C1 segment of cervical spinal cord (tissue), 14 donors: ENCODE data around the gene CEP128.

Experiments used
- DNase-seq, 14 donors: peaks; one replicate each; lab custom pipeline; 2025; lab: John Stamatoyannopoulos, UW

Gene CEP128

DNA sequence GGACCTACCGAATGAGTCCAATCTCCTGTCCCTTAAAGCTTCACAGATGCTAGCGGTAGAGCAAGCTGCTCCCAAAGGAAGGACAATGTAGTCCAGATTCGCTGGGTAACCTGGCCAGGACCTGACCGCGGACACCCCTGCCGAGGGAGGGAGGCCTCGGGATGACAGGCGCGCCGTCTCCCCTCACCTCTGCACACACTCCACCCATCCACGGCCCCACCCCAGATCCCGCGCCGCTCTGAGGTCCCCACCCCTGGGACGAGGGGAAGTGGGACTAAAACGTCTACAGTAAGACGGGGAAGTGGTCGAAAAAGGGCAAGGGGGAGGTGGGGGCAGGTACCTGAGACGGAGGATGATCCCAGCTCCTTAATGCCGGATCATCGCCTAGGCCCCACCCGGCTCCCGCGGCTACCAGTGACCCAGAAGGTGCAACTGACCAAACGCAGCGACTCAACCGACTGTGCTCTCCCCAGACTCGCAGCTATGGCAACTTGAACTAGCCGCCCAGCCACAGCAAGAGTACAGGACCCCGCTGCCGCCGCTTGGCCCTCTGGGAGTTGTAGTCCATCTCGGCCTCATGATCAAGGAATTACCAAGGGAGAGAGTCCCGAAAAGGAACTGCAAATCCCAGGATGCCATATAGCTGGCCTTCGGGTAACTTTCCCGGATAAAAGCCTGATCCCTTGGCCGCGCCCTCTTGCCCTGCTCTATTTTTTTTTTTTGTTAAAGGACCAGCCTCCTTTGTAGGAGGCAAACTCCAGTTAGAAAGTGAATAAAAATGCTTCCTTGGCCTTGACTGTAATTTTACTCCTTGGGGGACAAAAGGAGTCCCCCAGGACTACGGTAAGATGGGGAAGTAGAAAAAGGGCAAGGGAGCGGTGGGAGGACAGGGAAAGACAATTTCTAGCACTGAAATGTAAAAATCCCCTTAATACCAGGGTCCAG lies at the start of gene CEP128:
Gene CEP128, minus strand, starts transcription at position 498 of the 945 bp plus-strand sequence.
- DNase-seq, result peak; percentile 47 to 97 (median 88)

DNA sequence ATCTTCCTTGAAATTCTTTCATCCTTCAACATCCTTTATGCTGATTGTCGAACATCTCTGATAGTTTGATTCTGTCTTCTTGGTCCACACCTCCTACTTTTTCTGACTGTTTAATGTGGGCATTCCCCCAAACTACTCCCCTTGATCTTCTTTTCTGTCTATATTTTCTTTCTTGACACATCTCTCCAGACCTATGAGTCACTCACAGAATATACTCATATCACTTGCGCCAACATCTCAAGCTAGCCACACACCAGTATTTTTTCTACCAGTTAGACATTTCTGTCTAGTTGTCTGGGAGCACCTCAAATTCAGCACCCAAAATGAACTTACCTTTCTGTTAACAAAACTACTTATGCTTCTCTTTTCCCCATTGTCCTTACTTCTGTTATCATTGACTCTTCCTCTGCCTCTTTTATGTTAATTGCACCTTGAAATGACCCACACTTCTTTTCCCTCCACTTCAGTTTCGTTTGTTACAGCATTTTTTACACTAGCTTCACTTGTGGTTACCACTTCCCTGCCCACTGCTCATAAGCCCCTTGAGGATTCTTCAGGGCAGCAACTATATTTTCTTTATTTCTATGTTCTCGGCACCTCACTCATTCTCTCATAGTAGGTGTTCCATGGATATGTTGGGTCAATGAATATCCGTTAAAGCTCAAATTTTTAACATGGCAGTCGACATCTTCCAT lies 47.3 kb upstream of the CEP128 start:
- no peak for DNase-seq

DNA sequence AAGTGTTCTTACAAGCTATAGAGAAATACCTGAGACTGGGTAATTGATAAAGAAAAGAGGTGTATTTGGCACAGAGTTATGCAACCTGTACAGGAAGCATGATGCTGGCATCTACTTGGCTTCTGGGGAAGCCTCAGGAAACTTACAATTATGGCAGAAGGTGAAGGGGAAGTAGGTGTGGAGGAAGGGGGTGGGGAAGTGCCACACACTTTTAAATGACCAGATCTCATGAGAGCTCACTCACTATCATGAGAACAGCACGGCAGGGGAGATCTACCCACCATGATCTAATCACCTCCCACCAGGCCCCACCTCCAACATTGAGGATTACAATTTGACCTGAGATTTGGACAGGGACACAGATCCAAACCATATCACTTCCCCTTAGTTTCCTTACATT lies 46.7 kb upstream of the CEP128 start:
- DNase-seq, result no peak

DNA sequence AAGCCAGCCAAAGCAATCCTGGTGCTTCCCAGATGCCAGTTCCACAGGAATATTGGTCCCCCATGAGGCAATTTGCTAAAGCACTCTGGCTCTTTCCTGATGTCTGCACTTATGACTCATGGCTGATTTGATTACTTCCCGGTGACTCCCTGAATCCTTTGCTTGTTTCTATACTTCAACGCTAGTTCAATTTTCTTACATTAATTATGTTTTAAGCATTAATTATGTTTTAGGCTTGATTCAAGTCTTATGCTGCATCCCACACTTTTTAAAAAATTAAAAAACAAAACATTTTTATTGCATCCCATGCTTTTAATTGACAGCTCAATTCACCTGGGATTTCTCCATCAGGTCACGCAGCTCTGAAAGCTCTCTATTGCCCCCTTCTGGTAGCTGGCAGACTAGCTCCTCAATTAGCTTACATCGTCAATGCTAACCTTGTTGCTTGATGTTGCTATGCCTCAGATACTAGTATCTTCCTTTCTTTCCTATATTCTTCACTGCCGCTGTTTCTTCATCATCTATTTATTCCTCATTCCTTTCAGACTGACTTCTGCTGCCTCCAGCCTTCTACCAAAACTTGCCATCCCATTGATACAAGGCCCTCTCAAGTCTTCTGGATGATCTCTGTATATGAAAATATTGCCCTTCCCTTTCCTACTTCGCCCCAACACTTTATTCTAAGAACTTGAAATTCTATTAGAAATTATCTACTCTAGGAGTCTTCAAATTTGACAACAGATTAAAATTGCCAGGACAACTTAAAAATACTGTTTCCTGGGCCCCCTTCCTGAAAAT lies 45.9 kb upstream of the CEP128 start:
- peak in 8 of 14 donors; percentile 1 to 32 (median 12) for DNase-seq

DNA sequence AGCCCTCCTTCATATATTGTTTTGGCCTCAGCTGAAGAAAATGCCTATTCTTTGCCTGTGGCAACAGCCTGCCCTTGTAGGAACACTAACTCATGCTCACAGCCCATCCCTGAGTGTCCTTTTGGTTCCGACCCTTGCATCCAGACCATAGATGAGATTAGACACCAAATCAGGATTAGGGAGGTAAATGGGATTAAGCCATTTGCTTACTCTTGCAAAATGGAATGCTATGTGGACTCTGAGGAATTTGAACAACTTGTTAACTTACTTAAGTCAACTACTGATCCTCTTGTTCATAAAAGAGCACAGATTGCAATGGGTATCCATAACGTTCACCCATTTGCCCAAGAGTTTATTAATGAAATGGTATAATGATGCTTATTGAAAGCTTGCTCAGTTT lies 41.2 kb upstream of the CEP128 start:
- DNase-seq, result no peak

DNA sequence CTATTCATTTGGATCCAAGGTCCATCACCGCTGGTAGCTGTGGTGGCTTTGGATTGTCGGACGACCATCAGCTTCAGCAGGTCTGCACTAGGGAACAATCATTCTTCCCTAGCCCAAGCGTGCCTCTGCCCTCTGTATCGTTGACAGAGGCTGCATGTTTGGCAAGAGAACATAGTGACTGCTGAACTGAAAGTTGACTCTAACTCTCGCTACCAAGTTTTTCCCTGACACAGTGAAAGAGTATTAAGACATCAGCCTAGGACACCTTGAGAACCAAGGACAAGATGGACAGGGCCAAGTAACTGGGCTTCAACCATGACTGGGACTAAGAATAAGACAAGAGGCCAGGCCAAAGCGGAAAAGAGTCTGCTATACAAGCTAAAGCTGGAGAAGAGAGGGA lies 40.1 kb upstream of the CEP128 start:
- DNase-seq, result no peak

DNA sequence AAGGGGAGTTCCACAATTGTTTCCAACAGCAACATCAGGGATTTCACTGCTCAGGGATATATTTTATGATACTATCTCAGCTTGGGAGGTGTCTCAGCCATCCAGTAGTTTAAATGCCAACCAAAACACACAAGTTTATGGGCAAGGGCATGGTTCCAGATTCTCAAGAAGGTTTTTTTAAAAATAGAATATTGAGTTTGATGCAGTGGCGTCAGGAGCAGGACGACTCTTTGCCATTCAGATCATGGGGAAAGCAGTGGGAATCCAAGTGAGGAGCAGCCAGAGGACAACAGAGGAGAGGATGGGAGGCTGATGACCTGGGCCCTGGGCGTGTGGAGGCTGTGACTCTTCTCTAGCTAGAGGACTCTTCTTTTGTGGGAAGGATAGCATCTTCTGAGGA lies 39.6 kb upstream of the CEP128 start:
- DNase-seq, result no peak

DNA sequence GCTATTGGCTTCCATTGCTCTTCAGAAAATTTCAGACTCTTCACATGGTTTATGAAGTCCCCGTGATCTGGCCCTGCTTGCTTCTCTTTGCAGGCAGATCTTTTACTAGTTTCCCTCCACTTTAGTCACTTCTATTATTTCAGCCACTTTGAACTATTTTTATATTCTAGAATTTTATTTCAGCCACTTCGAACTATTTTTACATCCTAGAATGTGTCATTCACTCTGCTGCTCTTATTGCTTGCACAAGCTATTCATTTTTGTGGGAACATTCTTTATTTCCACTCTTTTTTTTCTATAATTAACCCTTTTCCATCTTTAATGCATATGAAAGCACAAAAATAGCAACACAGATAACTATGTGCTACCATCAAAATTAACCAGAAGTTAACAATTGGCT lies 38.4 kb upstream of the CEP128 start:
- DNase-seq, result no peak

DNA sequence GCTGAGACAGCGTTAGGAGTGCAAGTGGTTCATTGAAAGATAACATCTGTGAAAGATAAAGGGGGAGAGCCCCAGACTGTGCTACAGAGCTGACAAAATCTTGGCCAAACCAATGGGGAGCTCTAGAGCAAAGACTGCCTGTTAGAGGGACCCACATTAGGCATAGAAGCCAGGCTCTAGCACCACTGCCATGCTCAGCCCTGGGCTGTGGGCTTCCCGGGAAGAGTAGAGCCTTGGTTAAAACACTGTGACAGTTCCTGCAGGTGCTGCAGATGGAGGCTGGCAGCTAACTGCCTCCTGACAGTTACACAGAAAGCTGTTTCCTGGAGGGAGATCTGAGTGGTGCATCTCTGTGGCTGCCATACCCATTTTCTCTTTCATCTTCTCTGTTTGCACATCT lies 36.9 kb upstream of the CEP128 start:
- DNase-seq, result no peak

DNA sequence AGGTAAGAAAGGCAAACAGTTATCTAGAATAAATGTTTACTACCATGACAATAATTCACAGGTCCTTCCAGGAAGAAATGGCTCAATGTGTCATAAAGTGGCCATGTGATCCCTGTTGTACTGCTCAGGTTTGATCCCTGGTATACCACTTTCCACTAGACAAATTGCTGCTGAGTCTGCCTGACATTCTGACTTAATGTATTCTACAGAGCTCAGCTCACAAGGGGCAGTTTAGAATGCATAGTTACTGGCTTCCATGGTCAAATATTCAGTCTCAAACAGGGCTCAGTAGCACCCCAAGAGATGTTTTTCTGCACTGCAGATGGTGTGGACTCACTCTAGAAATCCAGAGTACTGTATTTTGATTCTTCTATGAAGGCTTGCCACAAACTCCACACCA lies 35.7 kb upstream of the CEP128 start:
- no peak for DNase-seq

DNA sequence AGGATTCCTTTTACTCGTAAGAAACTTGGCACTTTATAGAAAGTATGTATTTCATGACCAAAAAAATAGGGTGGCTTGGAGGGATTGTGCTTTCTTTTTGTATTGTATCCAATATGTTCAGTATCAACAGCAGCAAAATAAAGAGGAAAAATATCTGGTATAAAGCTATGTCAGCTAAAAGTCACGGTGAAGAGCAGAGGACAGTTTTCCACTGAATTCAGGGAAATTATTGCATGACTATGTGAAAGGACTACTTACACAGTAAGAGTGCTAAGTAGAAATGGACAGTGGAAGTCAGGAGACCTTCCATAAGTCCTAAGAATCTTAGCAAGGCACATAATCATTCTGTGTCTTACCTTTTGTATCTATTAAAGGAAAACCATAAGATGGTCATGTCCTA lies 33.1 kb upstream of the CEP128 start:
- no peak for DNase-seq

DNA sequence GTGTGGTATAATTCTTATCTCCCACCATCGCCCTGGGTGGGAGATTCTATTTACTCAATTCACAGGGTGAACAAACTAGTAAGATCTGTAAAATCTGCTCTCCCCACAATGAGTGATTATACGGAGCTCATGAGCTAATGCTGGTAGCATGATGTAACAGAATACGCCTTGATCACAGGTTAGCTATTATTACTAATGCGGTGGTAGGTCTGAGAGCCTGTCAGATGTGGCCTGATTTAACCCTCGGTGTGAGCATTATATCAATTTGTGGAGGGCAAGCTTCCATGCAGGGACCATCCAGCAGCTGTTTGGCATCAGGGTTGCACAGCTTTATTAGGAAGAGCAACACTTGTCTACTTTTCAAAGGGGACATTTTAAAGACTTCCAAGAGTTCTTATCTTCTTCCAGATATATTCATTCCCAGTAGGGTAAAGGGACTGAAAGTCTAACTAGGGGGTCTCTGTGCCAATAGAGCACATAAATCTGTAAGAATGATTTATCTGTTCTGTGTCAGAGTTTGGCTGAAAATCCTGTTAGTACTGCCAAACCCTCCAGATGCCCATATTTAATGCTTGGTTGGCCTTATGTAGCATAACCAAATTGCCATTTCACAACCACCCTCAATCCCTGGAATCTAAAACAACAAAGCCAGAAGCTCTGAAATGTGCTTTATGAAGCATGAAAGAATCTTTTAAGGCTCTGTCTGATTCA lies 32.5 kb upstream of the CEP128 start:
- no peak for DNase-seq

DNA sequence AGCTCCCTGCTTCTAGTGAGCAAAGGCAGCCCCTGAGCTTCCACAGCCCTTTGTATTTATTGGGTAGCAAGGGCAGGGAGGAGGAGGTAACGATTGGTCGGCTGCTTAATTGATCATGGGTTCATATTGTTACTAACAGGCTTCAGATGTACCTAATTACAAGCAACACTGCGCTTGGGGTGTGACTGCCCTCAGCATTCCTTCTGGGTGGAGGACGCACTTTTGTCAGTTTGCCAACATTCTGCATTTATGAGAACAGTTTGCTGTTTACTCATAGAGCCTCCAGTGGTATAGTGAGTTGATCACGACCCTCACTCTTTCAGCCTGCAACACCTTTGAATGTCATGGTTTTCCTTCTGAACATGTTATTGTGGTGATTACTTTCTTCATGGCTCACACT lies 23.5 kb upstream of the CEP128 start:
- DNase-seq, result no peak

DNA sequence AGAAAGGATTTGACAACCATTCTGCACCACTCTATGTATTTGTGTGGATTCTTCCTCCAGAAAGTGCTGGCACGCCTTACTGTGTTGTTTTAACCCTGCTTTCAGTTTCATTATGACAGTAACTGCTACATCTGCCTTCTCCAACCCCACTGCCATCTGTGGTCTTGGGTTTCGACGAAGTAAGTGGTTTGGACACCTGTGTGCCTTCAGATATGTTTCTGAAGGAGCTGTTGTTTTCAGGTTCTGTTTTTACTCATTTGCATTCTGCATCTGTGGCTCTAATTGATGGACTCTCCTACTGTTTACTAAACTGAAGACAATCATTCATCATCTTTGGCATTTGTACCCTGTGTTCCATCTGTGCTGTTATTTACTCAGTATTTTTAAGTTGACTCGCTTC lies 18.0 kb upstream of the CEP128 start:
- DNase-seq, result peak in 1 of 14 donors; percentile 5

DNA sequence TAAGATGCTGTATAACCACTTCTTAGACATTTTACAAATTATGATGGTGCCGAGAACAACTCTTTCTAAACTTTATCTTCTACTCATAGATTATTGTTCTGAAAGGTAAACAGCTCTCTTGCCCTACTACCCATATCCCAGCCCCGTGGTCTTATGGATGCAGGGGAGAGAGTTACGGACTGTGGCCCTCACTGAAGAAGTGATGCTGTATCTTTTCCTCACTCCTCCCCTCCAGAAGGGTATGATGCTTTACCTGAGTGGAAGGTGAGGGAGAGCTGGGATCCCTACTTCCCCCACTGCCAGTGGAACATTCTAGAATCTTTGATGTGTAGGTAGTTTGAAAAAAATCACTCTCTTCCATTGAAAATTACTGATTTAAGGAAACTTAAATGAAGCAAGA lies 17.4 kb upstream of the CEP128 start:
- DNase-seq, result no peak

DNA sequence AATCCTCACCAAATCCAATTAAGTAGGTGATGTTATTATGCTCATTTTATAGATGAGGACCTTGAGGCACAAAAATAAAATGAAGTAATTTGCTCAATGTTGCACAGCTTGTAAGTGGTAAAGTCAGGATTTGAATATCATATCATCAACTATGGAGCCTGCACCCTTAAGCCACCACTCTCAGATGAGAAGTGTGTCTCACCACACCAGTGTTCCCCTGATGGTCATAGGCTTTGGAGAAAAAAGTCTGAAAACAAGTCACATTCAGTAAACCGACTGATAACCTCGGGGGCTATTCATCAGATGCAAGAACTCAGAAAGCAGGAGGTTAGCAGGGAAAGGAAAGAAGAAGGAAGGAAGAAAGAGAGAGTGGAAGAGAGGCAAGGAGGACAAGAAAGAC lies 16.7 kb upstream of the CEP128 start:
- DNase-seq, result no peak

DNA sequence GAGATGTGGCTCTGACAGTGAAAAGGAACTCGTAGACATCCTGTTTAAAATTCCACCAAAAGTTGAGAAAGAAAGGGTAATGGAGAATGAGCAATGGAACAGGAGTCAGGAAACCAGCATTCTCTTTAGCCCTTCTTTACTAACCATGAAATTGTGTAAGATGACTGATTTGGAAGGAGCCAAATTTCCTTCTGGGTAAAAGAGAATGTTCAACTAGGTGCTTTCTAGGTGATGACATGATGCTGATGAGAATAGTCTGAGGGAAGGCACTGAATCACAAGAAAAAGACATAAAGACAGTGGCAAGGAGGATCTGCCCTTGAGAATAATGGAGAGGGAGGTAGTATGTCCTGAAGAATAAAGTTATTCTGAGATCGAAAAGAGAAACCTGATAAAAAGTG lies 16.1 kb upstream of the CEP128 start:
- no peak for DNase-seq

DNA sequence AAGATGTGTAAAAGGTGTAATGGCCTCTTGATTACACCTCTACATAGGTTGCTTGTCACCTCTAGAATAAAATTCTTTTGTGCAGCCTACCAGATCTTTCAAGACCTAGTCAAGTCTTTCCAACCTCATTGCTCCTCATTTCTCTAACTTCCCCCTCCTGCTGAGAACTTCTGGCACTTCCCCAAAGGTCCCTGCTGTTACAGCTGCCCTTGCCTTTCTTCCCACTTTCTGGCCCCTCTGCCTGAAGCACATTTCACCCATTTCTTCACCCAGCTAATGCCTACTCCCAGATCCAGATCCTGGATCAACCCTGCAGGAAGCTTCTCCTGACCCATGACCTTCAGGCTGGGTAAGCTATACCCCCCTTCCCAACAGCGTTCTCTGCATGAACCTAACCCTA lies 15.4 kb upstream of the CEP128 start:
- DNase-seq, result no peak

DNA sequence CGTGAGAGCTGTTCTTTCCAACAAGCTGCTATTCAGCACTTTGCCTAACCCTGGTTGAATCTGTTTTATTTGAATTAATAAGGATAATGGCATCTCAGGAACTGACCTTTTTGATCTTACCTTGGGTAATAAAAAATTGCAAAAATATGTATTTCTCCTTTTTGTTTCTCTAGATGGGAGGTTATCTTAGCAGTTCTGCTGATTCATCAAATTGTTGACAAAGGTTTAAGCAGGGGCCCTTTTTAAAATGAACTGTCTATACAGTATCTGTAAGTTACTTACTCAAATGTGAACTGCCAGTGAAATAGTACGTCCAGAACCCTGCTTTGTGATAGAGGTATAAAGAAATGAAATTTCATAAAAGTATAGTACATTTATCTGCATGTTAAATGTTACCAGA lies 14.6 kb upstream of the CEP128 start:
- DNase-seq, result no peak

DNA sequence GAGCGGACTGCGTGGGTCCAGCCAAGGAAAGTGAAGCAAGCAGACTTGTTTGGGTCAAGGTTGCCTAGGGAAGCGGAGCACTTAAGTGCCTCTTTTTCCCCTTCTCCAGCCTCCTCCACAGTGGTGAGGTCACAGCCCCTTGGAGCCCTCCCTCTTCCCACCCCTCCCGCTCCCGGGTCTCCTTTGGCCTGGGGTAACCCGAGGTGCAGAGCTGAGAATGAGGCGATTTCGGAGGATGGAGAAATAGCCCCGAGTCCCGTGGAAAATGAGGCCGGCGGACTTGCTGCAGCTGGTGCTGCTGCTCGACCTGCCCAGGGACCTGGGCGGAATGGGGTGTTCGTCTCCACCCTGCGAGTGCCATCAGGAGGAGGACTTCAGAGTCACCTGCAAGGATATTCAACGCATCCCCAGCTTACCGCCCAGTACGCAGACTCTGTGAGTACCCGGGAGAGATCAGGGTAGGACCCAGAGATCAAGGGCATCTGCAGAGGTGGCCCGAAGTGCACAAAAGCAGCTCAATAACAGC lies 13.9 kb upstream of the CEP128 start, which contains the start of gene TSHR:
Gene TSHR, plus strand, starts transcription at position 206 of the 526 bp plus-strand sequence. Its CDS starts 60 bp downstream, at position 266.
- DNase-seq, result peak in 3 of 14 donors; percentile 19 to 28 (median 22)

DNA sequence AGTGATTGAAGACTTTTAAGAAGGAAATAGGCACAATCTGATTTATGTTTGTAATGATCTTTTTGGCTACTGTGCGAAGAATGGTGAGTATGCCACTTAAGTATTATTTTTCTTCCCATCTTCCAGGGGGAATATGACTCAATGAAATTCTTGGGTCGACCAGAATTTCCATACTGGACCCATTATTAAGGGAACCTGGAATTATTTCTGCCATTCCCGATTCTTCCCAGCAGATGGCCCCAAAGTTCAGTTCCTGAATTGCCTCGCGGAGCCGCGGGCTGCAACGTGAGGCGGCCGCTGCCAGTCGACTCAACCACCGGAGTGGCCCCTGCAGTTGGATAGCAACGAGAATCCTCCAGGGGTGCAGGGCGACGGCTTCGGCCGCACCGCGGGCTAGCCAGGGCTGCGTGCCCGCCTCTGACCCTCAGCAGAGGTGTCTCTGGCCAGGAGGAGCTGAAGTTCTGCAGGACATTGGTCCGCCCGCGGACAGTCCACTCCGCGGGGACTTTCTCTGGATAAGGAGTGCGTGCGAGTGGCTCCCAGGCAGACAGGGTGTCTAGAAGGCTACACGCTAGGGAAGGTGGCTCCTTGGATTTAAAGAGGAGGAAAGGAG lies 13.3 kb upstream of the CEP128 start:
- DNase-seq, result peak in 13 of 14 donors; percentile 24 to 78 (median 58)
